Stimulated activated naive CD8-positive, alpha-beta T cell treated with anti-CD3 and anti-CD28 coated beads, Interleukin-15, amount 100 ng/mL, for 72 hours (primary cell): Measurements from ENCODE around the gene OPN1LW.
"Not testable (repeated sequence)": the region's sequence is repeated elsewhere in the genome, so short reads cannot be mapped to it uniquely, and the experiment has no call there.

Source experiments
- ATAC-seq: fragments of 150-1000 bp; cut with Tn5 transposase; 2 replicates; pipeline ENCODE4 v1.10.0; 2021; ENCODE audit warnings: mild to moderate bottlenecking, moderate library complexity
- DNase-seq, 2 donors: peaks; one replicate each; pipeline ENCODE4 v3.0.0; 2021 to 2022
- H3K27ac Mint-ChIP-seq, 2 donors: one replicate each; pipeline ENCODE4 v1.8.0; 2022; ENCODE audit warnings: mild to moderate bottlenecking in 2 of 2, mixed read lengths in 2 of 2, moderate library complexity in 2 of 2
- H3K27me3 Mint-ChIP-seq: one replicate; pipeline ENCODE4 v1.8.0; 2022; ENCODE audit warnings: mixed read lengths
- H3K4me1 Mint-ChIP-seq: one replicate; pipeline ENCODE4 v1.8.0; 2022; ENCODE audit warnings: mild to moderate bottlenecking, mixed read lengths
- H3K4me3 Mint-ChIP-seq, 2 donors: one replicate each; pipeline ENCODE4 v1.8.0; 2022; ENCODE audit warnings: mild to moderate bottlenecking in 2 of 2, mixed read lengths in 2 of 2, moderate library complexity in 1 of 2
- H3K9me3 Mint-ChIP-seq, 2 donors: one replicate each; pipeline ENCODE4 v1.8.0; 2022; ENCODE audit warnings: mixed read lengths in 2 of 2

Gene OPN1LW

DNA sequence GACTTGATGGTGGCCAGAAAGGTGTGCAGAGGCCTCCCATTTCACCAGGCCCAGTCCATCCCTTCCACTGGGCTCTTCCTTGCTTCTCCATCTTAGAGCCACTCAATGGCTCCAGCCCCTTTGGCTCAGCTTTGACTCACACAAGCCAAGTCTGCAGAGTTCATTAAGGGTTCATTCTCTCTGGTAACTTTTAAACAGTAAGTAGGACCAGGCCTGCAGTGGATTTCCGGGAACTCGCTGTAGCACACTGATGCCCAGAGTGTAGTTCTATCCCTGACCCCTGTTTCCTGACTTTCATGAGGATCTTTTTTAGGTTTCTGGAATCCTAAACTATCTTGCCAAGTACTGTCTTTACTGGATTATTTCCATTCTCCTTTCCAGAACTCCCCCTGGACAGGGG lies 13.2 kb downstream of the OPN1LW start:
- H3K4me3 Mint-ChIP-seq, H3K27me3 Mint-ChIP-seq, ATAC-seq, H3K4me1 Mint-ChIP-seq, H3K9me3 Mint-ChIP-seq, H3K27ac Mint-ChIP-seq, DNase-seq: not testable (repeated sequence)

DNA sequence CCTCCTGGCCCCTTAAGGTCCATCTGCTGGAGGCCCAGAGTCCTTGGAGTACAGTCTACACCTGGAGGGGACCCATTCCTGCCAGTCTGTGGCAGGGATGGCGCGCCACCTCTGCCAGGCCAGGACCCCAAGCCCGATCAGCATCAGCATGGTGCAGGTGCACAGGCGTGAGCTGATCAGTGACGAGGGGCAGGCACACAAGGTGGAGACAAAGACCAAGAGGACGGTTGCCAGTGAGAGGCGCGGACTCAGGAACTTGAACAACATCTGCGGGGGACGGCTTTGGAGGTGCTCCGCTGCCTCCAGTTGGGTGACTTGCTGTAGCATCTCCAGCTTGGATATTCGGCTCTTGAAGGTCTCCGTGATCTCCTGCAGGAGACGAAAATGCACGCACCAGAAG lies 15.3 kb downstream of the OPN1LW start:
- H3K27me3 Mint-ChIP-seq, ATAC-seq, H3K4me3 Mint-ChIP-seq, H3K27ac Mint-ChIP-seq, DNase-seq, H3K9me3 Mint-ChIP-seq, H3K4me1 Mint-ChIP-seq: not testable (repeated sequence)

DNA sequence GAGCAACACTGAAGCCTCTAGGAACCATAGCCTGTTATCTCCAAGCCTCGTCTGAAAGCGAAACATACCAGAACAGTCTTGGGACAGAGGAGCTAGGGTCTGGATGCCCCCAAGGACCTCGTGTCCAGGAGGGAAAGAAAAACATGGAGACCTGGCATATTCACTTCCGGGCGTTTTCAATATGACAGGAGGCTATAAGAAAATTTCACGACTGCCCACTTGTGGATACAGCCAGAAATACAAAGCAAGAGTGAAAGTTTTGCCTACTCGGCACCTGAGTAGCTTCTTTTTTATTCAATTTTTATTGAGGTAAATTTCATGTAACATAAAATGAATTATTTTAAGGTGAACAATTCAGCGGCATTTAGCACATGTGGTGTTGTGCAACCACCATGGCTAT lies 20.9 kb downstream of the OPN1LW start:
- H3K27ac Mint-ChIP-seq, H3K27me3 Mint-ChIP-seq, DNase-seq, H3K9me3 Mint-ChIP-seq, H3K4me1 Mint-ChIP-seq, H3K4me3 Mint-ChIP-seq, ATAC-seq: not testable (repeated sequence)

DNA sequence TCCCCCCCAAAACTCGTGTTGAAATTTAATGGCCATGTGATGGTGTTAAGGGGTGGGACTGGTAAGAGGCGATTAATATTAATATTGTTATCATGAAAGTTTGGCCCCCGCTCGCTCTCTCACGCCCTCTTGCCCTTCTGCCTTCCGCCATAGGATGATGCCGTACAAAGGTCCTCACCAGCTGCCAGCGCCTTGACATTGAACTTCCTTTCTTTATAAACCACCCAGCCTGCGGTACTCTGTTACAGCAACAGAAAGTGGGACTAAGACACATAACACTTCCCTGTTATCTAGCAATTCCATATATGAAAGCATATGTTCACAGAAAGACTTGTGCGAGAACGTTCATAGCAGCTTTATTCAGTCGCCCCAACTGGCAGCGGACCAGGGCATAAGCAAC lies 24.3 kb downstream of the OPN1LW start:
- ATAC-seq, H3K4me3 Mint-ChIP-seq, H3K4me1 Mint-ChIP-seq, H3K9me3 Mint-ChIP-seq, H3K27ac Mint-ChIP-seq, H3K27me3 Mint-ChIP-seq, DNase-seq: not testable (repeated sequence)

DNA sequence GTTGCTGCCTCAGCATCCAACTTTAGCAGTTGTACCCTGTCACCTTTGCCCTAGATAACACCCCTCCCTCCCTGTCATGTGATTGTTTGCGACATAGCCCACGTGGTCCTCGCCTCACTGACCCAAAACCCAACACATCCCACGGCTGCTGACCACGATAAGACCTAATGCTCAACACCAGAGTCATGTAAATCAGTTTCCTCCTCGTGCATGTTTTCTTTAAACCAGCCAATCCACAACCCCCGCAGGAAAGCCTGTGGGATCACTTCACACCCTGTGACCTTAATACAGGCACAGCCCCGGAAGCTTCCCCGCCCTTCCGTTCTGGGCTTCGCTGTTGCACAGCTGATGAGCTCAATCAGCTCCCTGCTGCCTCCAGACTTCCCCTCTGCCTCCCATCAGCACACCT lies 28.5 kb downstream of the OPN1LW start:
- not testable (repeated sequence) for H3K27ac Mint-ChIP-seq, H3K4me1 Mint-ChIP-seq, H3K4me3 Mint-ChIP-seq, DNase-seq, H3K27me3 Mint-ChIP-seq, H3K9me3 Mint-ChIP-seq
- peak; percentile 99 for ATAC-seq

DNA sequence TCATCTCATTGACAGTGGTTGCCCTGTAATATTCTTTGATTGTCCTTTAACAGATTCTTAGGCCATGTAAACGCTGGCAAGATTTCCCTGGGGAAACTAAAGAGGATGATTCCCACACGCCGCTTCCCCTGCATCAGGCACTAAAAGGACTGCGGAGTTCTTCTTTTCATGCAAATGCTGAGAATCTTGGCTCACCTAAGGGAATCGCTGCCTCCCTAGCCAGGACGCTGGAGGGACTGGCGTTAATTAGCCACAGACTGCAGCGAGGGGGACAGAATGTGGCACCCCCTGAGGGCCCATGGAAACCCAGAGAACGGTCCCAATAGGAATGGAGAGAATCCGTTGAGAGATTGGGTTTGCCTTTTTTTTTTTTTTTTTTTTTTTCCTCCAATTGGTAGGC lies 30.3 kb downstream of the OPN1LW start:
- H3K27me3 Mint-ChIP-seq, H3K27ac Mint-ChIP-seq, H3K4me3 Mint-ChIP-seq, ATAC-seq, H3K9me3 Mint-ChIP-seq, H3K4me1 Mint-ChIP-seq, DNase-seq: not testable (repeated sequence)

DNA sequence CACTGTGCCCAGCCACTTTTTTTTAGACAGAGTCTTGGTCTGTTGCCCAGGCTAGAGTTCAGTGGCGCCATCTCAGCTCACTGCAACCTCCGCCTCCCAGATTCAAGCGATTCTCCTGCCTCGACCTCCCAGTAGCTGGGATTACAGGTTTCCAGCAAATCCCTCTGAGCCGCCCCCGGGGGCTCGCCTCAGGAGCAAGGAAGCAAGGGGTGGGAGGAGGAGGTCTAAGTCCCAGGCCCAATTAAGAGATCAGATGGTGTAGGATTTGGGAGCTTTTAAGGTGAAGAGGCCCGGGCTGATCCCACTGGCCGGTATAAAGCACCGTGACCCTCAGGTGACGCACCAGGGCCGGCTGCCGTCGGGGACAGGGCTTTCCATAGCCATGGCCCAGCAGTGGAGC lies 38.3 kb downstream of the OPN1LW start, which contains the start of gene OPN1MW:
Gene OPN1MW (plus strand): TSS at position 301 of the 400 bp plus-strand sequence. CDS start 82 bp downstream, at position 383.
- not testable (repeated sequence) for DNase-seq, H3K27ac Mint-ChIP-seq, H3K27me3 Mint-ChIP-seq, ATAC-seq, H3K4me3 Mint-ChIP-seq, H3K4me1 Mint-ChIP-seq, H3K9me3 Mint-ChIP-seq

DNA sequence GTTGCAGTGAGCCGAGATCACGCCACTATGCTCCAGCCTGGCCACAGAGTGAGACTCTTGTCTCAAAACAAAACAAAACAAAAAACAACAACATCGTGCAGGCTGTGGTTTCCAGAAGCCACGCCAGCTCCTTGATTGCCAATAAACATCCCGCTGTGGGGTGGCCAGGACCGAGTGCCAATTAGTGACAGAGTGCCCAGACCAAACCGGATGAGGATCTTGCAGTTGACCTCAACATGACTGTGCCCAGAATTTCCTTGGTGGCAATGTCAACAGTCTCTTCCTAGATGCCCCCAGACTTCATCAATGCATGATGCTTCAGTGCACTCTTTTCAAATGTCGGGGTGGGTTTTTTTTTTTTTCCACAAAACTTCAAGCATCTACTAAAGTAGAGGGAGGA lies 39.8 kb downstream of the OPN1LW start:
- not testable (repeated sequence) for H3K4me3 Mint-ChIP-seq, H3K27me3 Mint-ChIP-seq, DNase-seq, ATAC-seq, H3K4me1 Mint-ChIP-seq, H3K27ac Mint-ChIP-seq, H3K9me3 Mint-ChIP-seq

DNA sequence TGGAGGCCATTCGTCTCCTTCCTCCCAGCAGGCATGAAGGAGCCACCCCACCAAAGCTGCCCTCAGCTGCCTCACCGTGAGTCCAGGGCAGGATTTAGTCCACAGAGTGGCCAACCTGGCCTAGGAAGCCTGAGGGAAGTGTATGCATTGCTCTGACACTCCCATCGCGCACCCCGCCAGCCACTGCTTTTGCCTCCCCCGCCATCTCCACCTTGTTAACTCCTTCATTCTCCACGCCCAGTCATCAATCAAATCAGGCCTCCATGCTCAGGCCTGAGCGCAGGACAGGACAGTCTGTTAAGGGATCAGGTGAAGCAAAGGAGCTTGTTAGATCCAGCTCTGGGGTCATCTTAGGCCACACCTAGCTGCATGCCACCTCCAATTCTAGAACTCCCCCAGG lies 48.8 kb downstream of the OPN1LW start:
- not testable (repeated sequence) for ATAC-seq, H3K4me1 Mint-ChIP-seq, DNase-seq, H3K9me3 Mint-ChIP-seq, H3K27ac Mint-ChIP-seq, H3K27me3 Mint-ChIP-seq, H3K4me3 Mint-ChIP-seq

DNA sequence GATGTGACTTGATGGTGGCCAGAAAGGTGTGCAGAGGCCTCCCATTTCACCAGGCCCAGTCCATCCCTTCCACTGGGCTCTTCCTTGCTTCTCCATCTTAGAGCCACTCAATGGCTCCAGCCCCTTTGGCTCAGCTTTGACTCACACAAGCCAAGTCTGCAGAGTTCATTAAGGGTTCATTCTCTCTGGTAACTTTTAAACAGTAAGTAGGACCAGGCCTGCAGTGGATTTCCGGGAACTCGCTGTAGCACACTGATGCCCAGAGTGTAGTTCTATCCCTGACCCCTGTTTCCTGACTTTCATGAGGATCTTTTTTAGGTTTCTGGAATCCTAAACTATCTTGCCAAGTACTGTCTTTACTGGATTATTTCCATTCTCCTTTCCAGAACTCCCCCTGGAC lies 50.3 kb downstream of the OPN1LW start:
- ATAC-seq, H3K4me1 Mint-ChIP-seq, H3K27me3 Mint-ChIP-seq, H3K9me3 Mint-ChIP-seq, H3K27ac Mint-ChIP-seq, DNase-seq, H3K4me3 Mint-ChIP-seq: not testable (repeated sequence)

DNA sequence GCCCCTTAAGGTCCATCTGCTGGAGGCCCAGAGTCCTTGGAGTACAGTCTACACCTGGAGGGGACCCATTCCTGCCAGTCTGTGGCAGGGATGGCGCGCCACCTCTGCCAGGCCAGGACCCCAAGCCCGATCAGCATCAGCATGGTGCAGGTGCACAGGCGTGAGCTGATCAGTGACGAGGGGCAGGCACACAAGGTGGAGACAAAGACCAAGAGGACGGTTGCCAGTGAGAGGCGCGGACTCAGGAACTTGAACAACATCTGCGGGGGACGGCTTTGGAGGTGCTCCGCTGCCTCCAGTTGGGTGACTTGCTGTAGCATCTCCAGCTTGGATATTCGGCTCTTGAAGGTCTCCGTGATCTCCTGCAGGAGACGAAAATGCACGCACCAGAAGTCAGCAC lies 52.4 kb downstream of the OPN1LW start:
- not testable (repeated sequence) for H3K4me1 Mint-ChIP-seq, H3K27ac Mint-ChIP-seq, H3K4me3 Mint-ChIP-seq, DNase-seq, H3K9me3 Mint-ChIP-seq, ATAC-seq, H3K27me3 Mint-ChIP-seq
